ENCODE measurements around the gene NFIX.

NFIX gene

DNA sequence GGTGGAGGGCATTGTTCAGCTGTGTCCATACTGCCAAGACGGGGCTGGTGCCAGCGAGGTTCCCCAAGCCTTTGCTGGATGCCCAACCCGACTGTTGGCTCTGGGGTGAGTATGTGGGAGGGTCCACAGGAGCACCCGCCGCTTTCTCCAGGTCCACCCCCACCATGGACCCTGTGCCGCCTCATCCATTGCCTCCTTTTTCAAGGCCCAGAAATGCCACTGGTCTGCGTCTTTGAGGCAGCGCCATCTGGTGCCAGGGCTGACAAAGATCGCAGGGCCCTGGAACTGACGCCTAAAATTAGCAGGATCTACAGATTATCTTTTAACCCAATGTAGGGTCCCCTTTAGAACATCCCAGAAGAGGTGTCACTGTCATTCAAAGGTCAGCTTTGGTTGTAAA lies 34.6 kb downstream of the NFIX start:
- POLR2A ChIA-PET, result no interaction called here
- Histone ChIP-seq H3K27ac (ENCODE audit: insufficient read depth in 1 of 2, low read depth in 1 of 2, low read length in 2 of 2, poor library complexity in 1 of 2, severe bottlenecking in 2 of 2) (no peak overlapping the region), H3K4me1 (ENCODE audit: control extremely low read depth in 1 of 4, control insufficient read depth in 4 of 4, insufficient read depth in 4 of 4, low read length in 3 of 4) (peaks cover 0 to 10% (median 5%) of the 10 kb centered on the region in 4 experiments), H3K36me3 (ENCODE audit: control insufficient read depth in 4 of 4, insufficient read depth in 4 of 4, low read length in 3 of 4) (peaks cover 0 to 26% (median 7%) of the 10 kb centered on the region in 4 experiments), H3K27me3 (replicated peaks in 2 of 5; ENCODE audit: control insufficient read depth in 4 of 5, insufficient read depth in 5 of 5, low read length in 4 of 5) (peaks cover 0 to 21% (median 2%) of the 10 kb centered on the region in 5 experiments), H3K4me3 (ENCODE audit: control insufficient read depth in 1 of 7, extremely low read depth in 1 of 7, insufficient read depth in 4 of 7, low read depth in 2 of 7, low read length in 6 of 7) (no peak overlapping the region), H3K9me3 (ENCODE audit: control extremely low read depth in 1 of 5, control insufficient read depth in 4 of 5, insufficient read depth in 2 of 5, low read depth in 1 of 5, low read length in 4 of 5) (no peaks in the 10 kb centered on the region)
- 78% methylated on average over 8 of the region's 10 CpGs for WGBS (ENCODE audit: insufficient coverage)
- CTCF ChIA-PET, result interaction anchor here (0.8 to 9.7 kb wide), 23 partner anchors 9 to 157 kb away, joined by 3 to 253 read pairs (median 5); no protein-coding TSS in a partner anchor
- peak in 2 of 3 donors; percentile 57 to 58 for DNase-seq

DNA sequence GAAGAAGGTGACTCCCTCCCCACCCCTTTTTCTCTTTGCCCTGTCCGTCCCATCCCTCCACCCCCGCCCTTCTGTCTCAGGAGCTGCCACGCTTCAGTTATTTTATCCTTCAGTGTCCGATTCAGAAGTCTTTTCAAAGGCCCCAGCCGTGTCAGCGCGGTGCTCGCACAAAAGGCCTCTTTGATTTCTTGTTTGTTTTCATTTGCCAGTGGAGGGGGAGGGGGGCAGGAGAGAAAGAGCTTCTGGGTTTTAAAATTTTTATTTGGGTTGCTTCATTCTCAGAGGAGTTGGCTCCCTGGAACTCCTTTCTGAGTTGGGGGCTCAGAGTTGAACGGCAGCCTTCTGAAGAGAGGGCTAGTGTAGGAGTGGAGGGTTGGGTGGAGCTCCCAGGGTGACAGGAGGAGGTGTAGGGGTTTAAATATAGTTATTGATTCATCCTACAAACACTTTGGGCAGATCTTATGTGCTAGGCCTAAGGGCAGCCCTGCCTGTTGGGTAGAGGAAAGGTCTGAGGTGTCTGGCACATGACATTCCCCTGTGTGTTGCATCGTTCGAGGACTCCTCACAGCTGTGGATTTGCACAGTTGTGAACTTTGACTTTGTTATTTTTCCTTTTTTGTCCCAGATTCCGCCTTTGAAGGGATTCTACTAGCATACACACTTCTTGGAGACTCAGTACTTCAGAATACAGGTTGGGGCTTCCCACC lies 36.8 kb downstream of the NFIX start:
- Histone ChIP-seq H3K36me3 (ENCODE audit: control insufficient read depth in 4 of 4, insufficient read depth in 4 of 4, low read length in 3 of 4) (peaks cover 0 to 17% (median 3%) of the 10 kb centered on the region in 4 experiments), H3K4me1 (ENCODE audit: control extremely low read depth in 1 of 4, control insufficient read depth in 4 of 4, insufficient read depth in 4 of 4, low read length in 3 of 4) (peaks cover 0 to 7% (median 3%) of the 10 kb centered on the region in 4 experiments), H3K27me3 (replicated peaks in 2 of 5; ENCODE audit: control insufficient read depth in 4 of 5, insufficient read depth in 5 of 5, low read length in 4 of 5) (peaks cover 0 to 4% (median 0%) of the 10 kb centered on the region in 5 experiments), H3K27ac (ENCODE audit: insufficient read depth in 1 of 2, low read depth in 1 of 2, low read length in 2 of 2, poor library complexity in 1 of 2, severe bottlenecking in 2 of 2) (no peak overlapping the region), H3K9me3 (ENCODE audit: control extremely low read depth in 1 of 5, control insufficient read depth in 4 of 5, insufficient read depth in 2 of 5, low read depth in 1 of 5, low read length in 4 of 5) (no peaks in the 10 kb centered on the region), H3K4me3 (ENCODE audit: control insufficient read depth in 1 of 7, extremely low read depth in 1 of 7, insufficient read depth in 4 of 7, low read depth in 2 of 7, low read length in 6 of 7) (no peak overlapping the region)
- POLR2A ChIA-PET, result no interaction called here
- CTCF ChIA-PET, result interaction anchor here (1.1 to 9.7 kb wide), 14 partner anchors 10 to 66 kb away, joined by 3 to 253 read pairs (median 42); partner anchors contain the start of gene NFIX
- 93% methylated on average over 8 of the region's 12 CpGs for WGBS (ENCODE audit: insufficient coverage)
- DNase-seq, result no peak

DNA sequence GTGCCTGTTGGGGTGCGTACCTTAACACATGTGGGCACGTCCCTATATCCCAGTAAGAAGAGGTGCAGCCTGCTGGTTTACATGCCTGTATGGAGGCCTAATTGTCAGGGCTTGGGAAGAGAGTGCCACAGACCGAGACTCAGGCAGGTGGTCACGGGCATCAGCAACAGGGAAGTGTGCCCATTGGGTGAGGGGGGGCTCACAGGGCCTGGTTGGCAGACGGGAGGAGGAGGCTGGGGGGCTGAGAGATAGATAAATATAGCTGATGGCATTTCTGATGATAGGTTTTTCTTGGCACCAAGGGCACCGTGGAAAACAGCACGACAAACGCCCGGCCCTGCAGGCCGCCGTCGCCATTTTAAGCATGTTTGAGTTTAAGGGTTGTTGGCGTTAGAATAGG lies 37.6 kb downstream of the NFIX start:
- Histone ChIP-seq H3K27me3 (replicated peaks in 2 of 5; ENCODE audit: control insufficient read depth in 4 of 5, insufficient read depth in 5 of 5, low read length in 4 of 5) (no peaks in the 10 kb centered on the region), H3K4me3 (ENCODE audit: control insufficient read depth in 1 of 7, extremely low read depth in 1 of 7, insufficient read depth in 4 of 7, low read depth in 2 of 7, low read length in 6 of 7) (no peak overlapping the region), H3K4me1 (ENCODE audit: control extremely low read depth in 1 of 4, control insufficient read depth in 4 of 4, insufficient read depth in 4 of 4, low read length in 3 of 4) (peaks cover 0 to 7% (median 3%) of the 10 kb centered on the region in 4 experiments), H3K27ac (ENCODE audit: insufficient read depth in 1 of 2, low read depth in 1 of 2, low read length in 2 of 2, poor library complexity in 1 of 2, severe bottlenecking in 2 of 2) (no peak overlapping the region), H3K9me3 (ENCODE audit: control extremely low read depth in 1 of 5, control insufficient read depth in 4 of 5, insufficient read depth in 2 of 5, low read depth in 1 of 5, low read length in 4 of 5) (no peaks in the 10 kb centered on the region), H3K36me3 (ENCODE audit: control insufficient read depth in 4 of 4, insufficient read depth in 4 of 4, low read length in 3 of 4) (peaks cover 0 to 13% (median 1%) of the 10 kb centered on the region in 4 experiments)
- no peak for DNase-seq
- ChIA-PET CTCF (interaction anchor here (0.6 to 9.7 kb wide), 20 partner anchors 9 to 68 kb away, joined by 3 to 253 read pairs (median 12); no protein-coding TSS in a partner anchor), POLR2A (interaction anchor here (1.7 kb wide), 1 partner anchor 62 kb away, joined by 7 read pairs; no protein-coding TSS in a partner anchor)
- 95% methylated on average over 13 of the region's 13 CpGs for WGBS (ENCODE audit: insufficient coverage)

DNA sequence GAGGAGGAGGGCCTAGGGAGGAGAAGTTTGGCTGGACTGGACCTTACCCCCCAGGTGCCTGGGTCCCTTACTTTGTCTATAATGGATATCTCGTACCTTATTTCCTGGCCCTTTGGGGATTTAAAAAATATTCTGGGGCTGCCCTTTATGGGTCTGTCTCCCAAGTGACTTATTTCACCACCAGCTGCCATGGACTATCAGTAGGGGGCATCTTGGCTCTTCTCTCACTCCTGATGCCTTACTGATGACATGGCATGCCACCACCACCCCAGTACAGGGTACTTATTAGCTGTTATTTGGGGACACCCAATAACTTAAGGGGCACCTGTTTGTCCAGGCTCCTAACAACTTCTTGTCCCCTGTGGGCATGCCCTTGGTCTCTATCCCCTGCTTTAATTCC lies 38.0 kb downstream of the NFIX start:
- peak in 2 of 3 donors; percentile 54 to 59 for DNase-seq
- Histone ChIP-seq H3K27ac (ENCODE audit: insufficient read depth in 1 of 2, low read depth in 1 of 2, low read length in 2 of 2, poor library complexity in 1 of 2, severe bottlenecking in 2 of 2) (no peak overlapping the region), H3K9me3 (ENCODE audit: control extremely low read depth in 1 of 5, control insufficient read depth in 4 of 5, insufficient read depth in 2 of 5, low read depth in 1 of 5, low read length in 4 of 5) (no peaks in the 10 kb centered on the region), H3K27me3 (replicated peaks in 2 of 5; ENCODE audit: control insufficient read depth in 4 of 5, insufficient read depth in 5 of 5, low read length in 4 of 5) (no peaks in the 10 kb centered on the region), H3K4me1 (ENCODE audit: control extremely low read depth in 1 of 4, control insufficient read depth in 4 of 4, insufficient read depth in 4 of 4, low read length in 3 of 4) (peaks cover 0 to 7% (median 3%) of the 10 kb centered on the region in 4 experiments), H3K36me3 (ENCODE audit: control insufficient read depth in 4 of 4, insufficient read depth in 4 of 4, low read length in 3 of 4) (peaks cover 0 to 9% (median 1%) of the 10 kb centered on the region in 4 experiments), H3K4me3 (ENCODE audit: control insufficient read depth in 1 of 7, extremely low read depth in 1 of 7, insufficient read depth in 4 of 7, low read depth in 2 of 7, low read length in 6 of 7) (no peak overlapping the region)
- POLR2A ChIA-PET, result interaction anchor here (1.7 kb wide), 1 partner anchor 61 kb away, joined by 7 read pairs; no protein-coding TSS in a partner anchor
- 75% methylated on average over 1 of the region's 1 CpG for WGBS (ENCODE audit: insufficient coverage)
- CTCF ChIA-PET, result interaction anchor here (0.6 to 9.7 kb wide), 18 partner anchors 9 to 69 kb away, joined by 3 to 253 read pairs (median 12); no protein-coding TSS in a partner anchor

DNA sequence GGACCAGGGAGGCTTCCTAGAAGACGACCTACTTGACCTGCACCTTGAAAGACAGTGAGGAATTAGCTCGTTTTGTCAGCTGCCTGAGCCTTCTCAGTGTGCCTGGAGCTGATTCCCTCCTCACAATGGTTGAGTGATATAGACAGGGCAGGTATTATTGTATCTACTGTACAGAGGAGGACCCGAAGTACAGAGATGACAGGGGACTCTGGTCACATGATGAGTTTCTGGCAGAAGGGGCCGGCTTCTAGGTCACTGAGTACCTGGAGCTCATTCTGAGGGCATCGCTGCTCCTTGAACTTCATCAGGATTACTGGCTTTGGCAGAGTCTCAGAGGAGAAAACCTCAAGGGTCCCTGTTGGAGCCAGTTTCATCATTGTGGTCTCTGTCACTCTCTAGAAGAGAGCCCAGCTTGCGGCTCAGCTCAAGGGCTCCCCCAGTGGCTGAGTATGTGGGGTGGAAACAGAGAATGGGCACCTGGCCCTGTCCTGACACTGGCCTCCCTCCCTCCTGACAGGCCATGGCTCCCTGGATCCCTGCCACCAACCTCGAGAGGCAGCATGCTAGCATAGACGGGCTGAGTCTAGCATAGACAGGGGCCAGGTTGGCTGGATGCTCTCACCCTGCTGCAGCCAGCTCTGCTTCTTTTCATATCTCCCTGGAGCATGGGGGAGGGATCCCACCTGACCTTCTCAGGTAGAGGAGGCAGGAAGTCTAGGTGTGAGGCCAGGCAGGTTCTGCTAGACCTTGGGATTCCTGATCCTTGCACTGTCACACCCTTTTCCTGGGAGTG lies 38.7 kb downstream of the NFIX start:
- Histone ChIP-seq H3K4me1 (ENCODE audit: control extremely low read depth in 1 of 4, control insufficient read depth in 4 of 4, insufficient read depth in 4 of 4, low read length in 3 of 4) (peaks cover 0 to 7% (median 3%) of the 10 kb centered on the region in 4 experiments), H3K36me3 (ENCODE audit: control insufficient read depth in 4 of 4, insufficient read depth in 4 of 4, low read length in 3 of 4) (peaks cover 0 to 2% (median 1%) of the 10 kb centered on the region in 4 experiments), H3K9me3 (ENCODE audit: control extremely low read depth in 1 of 5, control insufficient read depth in 4 of 5, insufficient read depth in 2 of 5, low read depth in 1 of 5, low read length in 4 of 5) (no peaks in the 10 kb centered on the region), H3K27me3 (replicated peaks in 2 of 5; ENCODE audit: control insufficient read depth in 4 of 5, insufficient read depth in 5 of 5, low read length in 4 of 5) (no peaks in the 10 kb centered on the region), H3K27ac (ENCODE audit: insufficient read depth in 1 of 2, low read depth in 1 of 2, low read length in 2 of 2, poor library complexity in 1 of 2, severe bottlenecking in 2 of 2) (no peak overlapping the region), H3K4me3 (ENCODE audit: control insufficient read depth in 1 of 7, extremely low read depth in 1 of 7, insufficient read depth in 4 of 7, low read depth in 2 of 7, low read length in 6 of 7) (no peak overlapping the region)
- DNase-seq, result peak in 2 of 3 donors; percentile 70 to 73
- ChIA-PET POLR2A (interaction anchor here (1.7 kb wide), 1 partner anchor 60 kb away, joined by 7 read pairs; no protein-coding TSS in a partner anchor), CTCF (interaction anchor here (0.6 to 9.7 kb wide), 18 partner anchors 10 to 68 kb away, joined by 3 to 253 read pairs (median 12); no protein-coding TSS in a partner anchor)
- WGBS (ENCODE audit: insufficient coverage), result 68% methylated on average over 6 of the region's 8 CpGs

DNA sequence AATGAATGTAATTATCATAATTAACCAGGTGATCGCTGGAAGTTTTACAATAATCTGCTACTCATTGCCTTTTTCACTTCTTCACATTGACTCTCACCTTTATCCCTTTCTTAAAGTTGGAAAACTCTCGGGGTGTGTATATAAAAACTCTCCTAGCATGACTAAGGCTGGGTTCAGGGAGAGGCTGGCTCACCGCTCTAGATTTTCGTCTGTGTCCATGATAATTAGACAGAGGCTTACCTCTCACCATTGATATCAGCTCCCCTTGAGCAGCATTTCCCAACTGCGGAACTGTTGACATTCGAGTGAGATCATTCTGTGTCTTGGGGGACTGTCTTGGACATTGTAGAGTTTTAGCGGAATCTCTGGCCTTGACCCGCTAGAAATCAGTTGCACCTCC lies 39.4 kb downstream of the NFIX start:
- ChIA-PET CTCF (interaction anchor here (1.3 to 9.7 kb wide), 13 partner anchors 9 to 58 kb away, joined by 4 to 253 read pairs (median 45); no protein-coding TSS in a partner anchor), POLR2A (no interaction called here)
- no peak overlapping the region for H3K4me3 ChIP-seq (ENCODE audit: control insufficient read depth in 1 of 7, extremely low read depth in 1 of 7, insufficient read depth in 4 of 7, low read depth in 2 of 7, low read length in 6 of 7)
- WGBS (ENCODE audit: insufficient coverage), result 98% methylated on average over 7 of the region's 8 CpGs
- H3K4me1 ChIP-seq (ENCODE audit: control extremely low read depth in 1 of 4, control insufficient read depth in 4 of 4, insufficient read depth in 4 of 4, low read length in 3 of 4), result peaks cover 0 to 7% (median 3%) of the 10 kb centered on the region in 4 experiments
- no peak for DNase-seq
- peaks cover 0 to 2% (median 0%) of the 10 kb centered on the region in 4 experiments for H3K36me3 ChIP-seq (ENCODE audit: control insufficient read depth in 4 of 4, insufficient read depth in 4 of 4, low read length in 3 of 4)
- no peaks in the 10 kb centered on the region for H3K27me3 ChIP-seq (replicated peaks in 2 of 5; ENCODE audit: control insufficient read depth in 4 of 5, insufficient read depth in 5 of 5, low read length in 4 of 5)
- no peak overlapping the region for H3K27ac ChIP-seq (ENCODE audit: insufficient read depth in 1 of 2, low read depth in 1 of 2, low read length in 2 of 2, poor library complexity in 1 of 2, severe bottlenecking in 2 of 2)
- no peaks in the 10 kb centered on the region for H3K9me3 ChIP-seq (ENCODE audit: control extremely low read depth in 1 of 5, control insufficient read depth in 4 of 5, insufficient read depth in 2 of 5, low read depth in 1 of 5, low read length in 4 of 5)

Measured in common myeloid progenitor, CD34-positive (primary cell).